HEK293T (cell line): ENCODE measurements around the gene NRIP1.
A peak's percentile ranks its signal among the peaks of the same experiment; 100 is the strongest.

ENCODE experiments used
- CTCF ChIA-PET: fragments of 350-600 bp; formaldehyde crosslinking; extraction: SDS; loops from one replicate; lab custom pipeline; 2021; ENCODE audit warnings: antibody characterized with exemption, inconsistent platforms; lab: Yijun Ruan, JAX
- POLR2A ChIA-PET: fragments of 350-600 bp; formaldehyde crosslinking; extraction: SDS; loops from one replicate; lab custom pipeline; 2020; ENCODE audit warnings: antibody characterized with exemption, inconsistent platforms; lab: Yijun Ruan, JAX
- DNase-seq: peaks from one replicate; pipeline ENCODE4 v3.0.0; 2012; ENCODE audit warnings: mixed read lengths; ENCODE audit errors: extremely low spot score
- ARNT ChIP-seq: fragments of 450-650 bp; IDR thresholded peaks from 2 replicates; pipeline ENCODE4 v1.6.1; 2017; ENCODE audit warnings: mild to moderate bottlenecking
- BHLHE40 ChIP-seq: fragments of 450-650 bp; IDR thresholded peaks from 2 replicates; pipeline ENCODE4 v1.6.1; 2016; ENCODE audit warnings: mild to moderate bottlenecking, moderate library complexity, borderline replicate concordance
- CTBP1 ChIP-seq: fragments of 450-650 bp; IDR thresholded peaks from 2 replicates; pipeline ENCODE4 v1.6.1; 2016; ENCODE audit warnings: borderline replicate concordance
- ELF4 ChIP-seq: fragments of 450-650 bp; IDR thresholded peaks from 2 replicates; pipeline ENCODE4 v1.6.1; 2017; ENCODE audit warnings: antibody characterized with exemption
- FOXA1 ChIP-seq: fragments of 450-650 bp; IDR thresholded peaks from 2 replicates; pipeline ENCODE4 v1.6.1; 2016; ENCODE audit warnings: mild to moderate bottlenecking
- FOXK2 ChIP-seq: fragments of 450-650 bp; IDR thresholded peaks from 2 replicates; pipeline ENCODE4 v1.6.1; 2016; ENCODE audit warnings: mild to moderate bottlenecking
- FOXM1 ChIP-seq: fragments of 450-650 bp; IDR thresholded peaks from 2 replicates; pipeline ENCODE4 v1.6.1; 2017; ENCODE audit warnings: mild to moderate bottlenecking, borderline replicate concordance
- HDGF ChIP-seq: fragments of 450-650 bp; IDR thresholded peaks from 2 replicates; pipeline ENCODE4 v1.6.1; 2017; ENCODE audit warnings: antibody characterized with exemption, borderline replicate concordance
- L3MBTL2 ChIP-seq: fragments of 450-650 bp; conservative IDR thresholded peaks from 2 replicates; pipeline ENCODE4 v1.6.1; 2016; ENCODE audit warnings: mild to moderate bottlenecking
- LEF1 ChIP-seq: fragments of 450-650 bp; IDR thresholded peaks from 2 replicates; pipeline ENCODE4 v1.6.1; 2017; ENCODE audit warnings: mild to moderate bottlenecking, borderline replicate concordance
- NFRKB ChIP-seq: fragments of 450-650 bp; IDR thresholded peaks from 2 replicates; pipeline ENCODE4 v1.6.1; 2016; ENCODE audit warnings: mild to moderate bottlenecking, moderate library complexity
- SP1 ChIP-seq: fragments of 450-650 bp; IDR thresholded peaks from 2 replicates; pipeline ENCODE4 v1.6.1; 2017
- SUZ12 ChIP-seq: fragments of 450-650 bp; IDR thresholded peaks from 2 replicates; pipeline ENCODE4 v1.6.1; 2016; ENCODE audit warnings: mild to moderate bottlenecking
- TARDBP ChIP-seq: fragments of 450-650 bp; IDR thresholded peaks from 2 replicates; pipeline ENCODE4 v1.6.1; 2016
- ZNF384 ChIP-seq: fragments of 450-650 bp; IDR thresholded peaks from 2 replicates; pipeline ENCODE4 v1.6.1; 2016
- TF ChIP-seq, protein P1 (sequence below): fragments of 450-650 bp; IDR thresholded peaks from 2 replicates; pipeline ENCODE4 v1.6.1; 2016

The NRIP1 gene

DNA sequence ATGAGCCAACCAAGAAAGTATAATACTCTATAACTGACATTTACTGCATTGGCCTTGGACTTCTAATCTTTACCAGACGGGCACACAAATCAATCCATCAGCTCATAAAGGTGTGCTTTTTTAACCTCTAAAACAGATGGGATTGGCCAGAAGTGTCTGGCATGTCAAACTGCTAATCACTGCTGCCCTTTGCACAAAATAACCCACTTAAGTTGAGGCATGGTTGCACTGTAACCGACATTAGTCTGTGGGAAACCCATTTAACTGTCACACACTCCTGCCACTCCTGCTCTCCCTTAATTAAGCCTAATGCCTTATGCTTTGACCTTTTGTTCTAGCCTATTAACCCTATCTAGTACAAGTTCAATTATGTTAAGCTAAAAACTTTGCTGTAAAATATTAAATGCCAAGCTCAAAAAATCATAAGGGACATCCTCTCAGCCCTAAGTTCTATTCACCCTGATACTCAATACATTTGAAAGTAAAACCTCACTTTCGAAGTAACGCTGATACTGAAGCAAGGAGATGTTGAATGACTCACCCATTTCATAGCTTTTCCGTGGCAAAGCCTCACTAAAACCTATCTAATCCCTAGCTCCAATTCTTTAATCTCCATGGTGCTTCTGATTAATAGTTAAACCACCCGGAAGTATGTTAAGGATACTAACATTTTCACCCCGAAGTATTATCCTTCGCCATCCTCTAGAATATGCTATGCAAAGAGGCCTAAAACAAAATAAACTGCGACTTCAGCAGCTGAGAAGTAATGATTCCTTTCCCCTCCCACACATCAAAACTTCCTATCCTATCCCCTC, 12.9 kb downstream of the NRIP1 start:
- TF ChIP-seq SUZ12 (no peak), ZNF384 (no peak), CTBP1 (peak; percentile 34; the same call in 1 of the 2 replicates), TARDBP (no peak), NFRKB (no peak), HDGF (no peak)
- TF ChIP-seq, protein P1, sequence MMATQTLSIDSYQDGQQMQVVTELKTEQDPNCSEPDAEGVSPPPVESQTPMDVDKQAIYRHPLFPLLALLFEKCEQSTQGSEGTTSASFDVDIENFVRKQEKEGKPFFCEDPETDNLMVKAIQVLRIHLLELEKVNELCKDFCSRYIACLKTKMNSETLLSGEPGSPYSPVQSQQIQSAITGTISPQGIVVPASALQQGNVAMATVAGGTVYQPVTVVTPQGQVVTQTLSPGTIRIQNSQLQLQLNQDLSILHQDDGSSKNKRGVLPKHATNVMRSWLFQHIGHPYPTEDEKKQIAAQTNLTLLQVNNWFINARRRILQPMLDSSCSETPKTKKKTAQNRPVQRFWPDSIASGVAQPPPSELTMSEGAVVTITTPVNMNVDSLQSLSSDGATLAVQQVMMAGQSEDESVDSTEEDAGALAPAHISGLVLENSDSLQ = peak; percentile 84
- no peak for DNase-seq
- ChIA-PET POLR2A (interaction anchor here (1.5 kb wide), 1 partner anchor 14 kb away, joined by 6 read pairs; the partner anchor contains the start of gene NRIP1), CTCF (no interaction called here)

DNA sequence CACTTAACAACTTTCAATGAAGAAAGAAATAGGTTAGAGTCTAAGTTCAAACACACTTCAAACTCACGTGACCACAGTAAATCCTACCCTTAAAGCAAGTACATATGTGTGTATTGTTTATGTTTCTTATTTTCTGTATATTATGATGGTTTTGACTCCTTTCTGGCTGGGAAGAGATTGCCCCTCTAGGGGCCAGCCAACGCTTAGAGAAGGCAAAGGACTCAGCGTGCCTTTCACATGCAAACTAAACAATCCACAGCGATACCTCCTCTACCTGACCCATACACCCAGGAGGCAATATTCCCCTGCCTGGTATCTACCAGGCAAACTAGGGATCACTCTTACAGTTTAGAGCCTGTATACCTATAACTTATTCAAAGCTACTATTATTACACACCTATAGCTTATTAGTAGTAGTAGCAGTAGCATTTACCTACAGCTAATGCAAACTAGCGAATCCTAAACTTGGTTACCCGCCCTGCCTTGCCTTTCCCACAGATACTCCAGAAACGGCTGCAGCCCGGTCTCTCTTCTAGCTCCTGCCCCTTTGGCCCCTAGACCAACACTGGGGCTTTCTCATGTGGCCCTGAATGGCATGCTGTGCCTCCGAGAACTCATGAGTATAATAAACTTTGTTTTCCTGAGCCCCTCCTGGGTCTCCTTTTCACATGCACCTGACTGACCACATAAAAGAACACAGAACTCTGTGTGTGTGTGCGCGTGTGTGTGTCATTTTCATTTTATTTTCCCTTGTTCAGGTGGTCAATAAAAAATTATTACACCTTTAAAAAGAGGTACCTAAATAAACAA, 14.0 kb downstream of the NRIP1 start:
- ChIA-PET POLR2A (interaction anchor here (1.2 to 1.5 kb wide), 2 partner anchors 14 to 15 kb away, joined by 6 read pairs; partner anchors contain the start of gene NRIP1), CTCF (no interaction called here)
- DNase-seq = no peak
- TF ChIP-seq ELF4 = no peak
- TF ChIP-seq TARDBP = no peak
- TF ChIP-seq FOXM1 = no peak
- TF ChIP-seq ZNF384 = no peak

DNA sequence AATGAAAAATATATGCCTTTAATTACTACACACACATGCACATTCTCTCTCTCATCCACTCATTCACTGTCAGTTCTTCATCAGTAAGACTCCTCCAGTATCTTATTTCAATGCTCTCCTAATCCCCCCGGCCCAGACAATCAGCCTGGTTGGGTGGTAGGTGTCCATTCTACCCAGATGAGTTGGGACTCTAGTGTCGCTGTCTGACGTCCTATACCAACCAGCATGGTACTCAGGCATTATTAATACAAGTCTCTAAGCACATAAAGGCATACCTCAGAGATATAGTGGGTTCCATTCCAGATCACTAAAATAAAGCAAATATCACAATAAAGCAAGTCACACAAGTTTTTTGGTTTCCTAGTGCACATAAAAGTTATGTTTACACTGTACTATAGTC, 19.8 kb downstream of the NRIP1 start:
- no peak for DNase-seq
- POLR2A ChIA-PET = interaction anchor here (1.2 kb wide), 1 partner anchor 20 kb away, joined by 3 read pairs; the partner anchor contains the start of gene NRIP1
- CTCF ChIA-PET = no interaction called here
- no peak for TF ChIP-seq BHLHE40
- no peak for TF ChIP-seq L3MBTL2
- no peak for TF ChIP-seq ARNT
- TF ChIP-seq FOXM1 = no peak
- no peak for TF ChIP-seq CTBP1
- no peak for TF ChIP-seq SP1
- TF ChIP-seq FOXA1 = no peak
- no peak for TF ChIP-seq FOXK2
- no peak for TF ChIP-seq ELF4
- TF ChIP-seq ZNF384 = no peak
- TF ChIP-seq, protein P1 = no peak
- no peak for TF ChIP-seq NFRKB
- no peak for TF ChIP-seq LEF1
- no peak for TF ChIP-seq TARDBP
- no peak for TF ChIP-seq HDGF
- no peak for TF ChIP-seq SUZ12

DNA sequence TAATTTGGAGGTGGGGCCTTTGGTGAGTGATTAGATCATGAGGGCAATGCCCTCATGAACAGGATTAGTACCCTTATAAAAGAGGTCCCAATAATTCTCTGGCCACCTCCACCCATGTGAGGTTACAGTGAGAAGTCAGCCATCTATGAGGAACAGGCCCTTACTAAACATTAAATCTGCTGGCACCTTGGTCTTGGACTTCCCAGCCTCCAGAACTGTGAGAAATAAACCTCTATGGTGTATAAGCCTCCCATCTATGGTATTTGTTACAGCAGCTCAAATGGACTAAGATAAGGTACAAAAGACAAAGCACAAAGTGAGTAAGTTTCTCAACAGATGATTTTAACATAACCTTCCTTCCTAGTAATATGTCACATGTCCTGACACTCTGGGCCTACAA, 22.3 kb downstream of the NRIP1 start:
- TF ChIP-seq BHLHE40 (no peak), SUZ12 (no peak), TARDBP (no peak), FOXK2 (no peak), ZNF384 (no peak), ELF4 (no peak), CTBP1 (no peak), FOXM1 (no peak), NFRKB (no peak), HDGF (no peak), SP1 (no peak), L3MBTL2 (no peak), LEF1 (no peak), ARNT (no peak), FOXA1 (no peak)
- TF ChIP-seq, protein P1 = no peak
- ChIA-PET CTCF (no interaction called here), POLR2A (no interaction called here)

DNA sequence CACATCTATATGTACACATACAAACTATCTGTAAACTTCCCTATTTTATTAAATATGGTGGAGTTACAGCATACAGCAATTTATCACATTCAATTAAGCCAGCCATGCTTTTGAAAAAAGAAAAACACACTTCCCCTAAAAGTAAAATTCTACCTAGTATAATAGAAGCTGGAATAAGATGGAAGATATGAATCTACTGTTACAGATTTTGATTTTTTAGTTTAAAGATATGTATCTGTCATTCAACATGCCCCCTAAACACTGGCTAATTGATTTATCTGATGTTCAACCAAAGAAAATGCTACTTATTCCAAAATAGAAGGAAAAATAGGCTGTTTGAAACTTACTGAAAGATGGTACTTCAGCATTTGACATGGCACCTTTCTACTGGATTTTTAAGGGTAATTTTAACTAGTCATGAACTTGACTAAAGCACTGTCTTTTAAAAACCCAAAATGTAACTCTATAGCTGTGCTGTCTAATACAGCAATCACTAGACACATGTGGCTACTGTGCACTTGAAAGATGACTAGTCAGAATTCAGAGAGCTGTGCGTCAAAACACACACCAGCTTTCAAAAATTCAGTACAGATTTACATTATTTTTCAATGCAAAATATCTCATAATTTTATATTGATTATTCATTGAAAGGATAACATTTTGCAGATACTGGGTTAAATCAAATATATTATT, 25.0 kb downstream of the NRIP1 start:
- CTCF ChIA-PET = no interaction called here

More for the DNA sequence above, 22.3 kb downstream of the NRIP1 start:
- no peak for DNase-seq

More for the DNA sequence above, 25.0 kb downstream of the NRIP1 start:
- TF ChIP-seq, protein P1 = no peak
- TF ChIP-seq SP1 = no peak
- no peak for TF ChIP-seq HDGF
- no peak for TF ChIP-seq ZNF384
- no peak for TF ChIP-seq FOXA1
- TF ChIP-seq BHLHE40 = no peak
- no peak for TF ChIP-seq L3MBTL2
- no peak for TF ChIP-seq SUZ12
- TF ChIP-seq FOXK2 = no peak
- no peak for TF ChIP-seq TARDBP
- POLR2A ChIA-PET = interaction anchor here (0.6 kb wide), 1 partner anchor 48 kb away, joined by 4 read pairs; no protein-coding TSS in a partner anchor
- no peak for DNase-seq
